ENCODE data around the gene MPC1L. TPM values are rescaled to one million over a fixed set of nuclear protein-coding genes. Genes with fewer than 3 reads are reported as not detected.
"Not testable (repeated sequence)": the region's sequence is repeated elsewhere in the genome, so short reads cannot be mapped to it uniquely, and the experiment has no call there.

Gene MPC1L
- total and polyA plus RNA-seq, 2 of the 4 experiments (the other 2 are of a cell fraction) = not detected

DNA sequence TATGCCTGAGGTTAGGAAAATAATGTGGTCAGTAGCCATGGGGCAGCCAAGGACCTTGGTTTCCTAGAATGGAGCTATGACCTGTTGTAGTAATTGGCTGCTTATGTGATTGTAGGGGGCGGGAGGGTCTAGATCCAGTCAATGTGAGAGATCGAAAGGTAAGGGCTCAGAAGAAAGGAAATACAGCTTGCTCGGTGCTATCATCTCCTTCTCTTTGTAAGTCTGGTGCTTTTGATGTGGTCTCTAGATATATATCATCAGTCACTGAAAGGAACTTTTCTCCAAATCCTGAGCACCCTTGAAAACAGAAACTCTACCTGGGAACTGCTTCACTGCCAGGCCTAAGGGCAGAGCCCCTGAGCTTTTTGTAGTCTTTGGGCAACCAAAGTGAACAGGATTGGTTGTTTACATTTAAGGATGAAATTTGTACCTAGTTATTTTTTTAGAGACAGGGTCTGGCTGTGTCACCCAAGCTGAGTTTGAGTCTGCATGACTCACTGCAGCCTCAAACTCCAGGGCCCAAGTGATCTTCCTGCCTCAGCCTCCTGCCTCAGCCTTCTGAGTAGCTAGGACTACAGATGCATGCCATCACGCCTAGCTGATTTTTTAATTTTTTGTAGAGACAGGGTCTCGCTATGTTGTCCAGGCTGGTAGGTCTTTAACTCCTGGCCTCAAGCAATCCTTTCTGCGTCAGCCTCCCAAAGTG lies 33.5 kb upstream of the MPC1L start:
- H4K5ac ChIP-seq (ENCODE audit: low read depth, low read length); H4K8ac ChIP-seq (ENCODE audit: low read depth in 2 of 2, low read length in 2 of 2); H3K14ac ChIP-seq (replicated peaks; ENCODE audit: low read depth, low read length); H3K9me1 ChIP-seq (ENCODE audit: insufficient read depth, low read length); H4K20me1 ChIP-seq (ENCODE audit: insufficient read depth, low read length); H2AFZ ChIP-seq (replicated peaks; ENCODE audit: low read length, poor library complexity); H3K79me1 ChIP-seq (ENCODE audit: low read depth in 1 of 2, low read length in 2 of 2); H2BK15ac ChIP-seq (ENCODE audit: low read depth, low read length); H3K56ac ChIP-seq (ENCODE audit: extremely low read depth, insufficient read depth, low read length); H3K36me3 ChIP-seq (ENCODE audit: control insufficient read depth, insufficient read depth, low read length); H3K18ac ChIP-seq (ENCODE audit: low read depth, low read length); H3K4me2 ChIP-seq (ENCODE audit: low read depth, low read length); H3K4me1 ChIP-seq (ENCODE audit: control insufficient read depth, insufficient read depth, low read length); ATAC-seq (ENCODE audit: low read depth); BruUV-seq (replicated peaks); H2AK5ac ChIP-seq (ENCODE audit: low read depth, low read length); dilution Hi-C loops (cut with HindIII; ENCODE audit: low sequenced_read_pairs, unreplicated experiment); H3K23ac ChIP-seq (ENCODE audit: low read depth, low read length); POLR2A ChIA-PET (ENCODE audit: unreplicated experiment); H3K9ac ChIP-seq (ENCODE audit: low read depth, low read length); in situ Hi-C loops (cut with MboI; ENCODE audit: low sequenced_read_pairs); H4K91ac ChIP-seq (ENCODE audit: insufficient read depth, low read depth, low read length); intact Hi-C loops (cut with micrococcal nuclease); H2BK5ac ChIP-seq (ENCODE audit: low read depth, low read length, poor library complexity, severe bottlenecking); H3K27me3 ChIP-seq (ENCODE audit: control insufficient read depth, insufficient read depth, low read length); H2BK20ac ChIP-seq (ENCODE audit: low read depth, low read length); H3K4ac ChIP-seq (ENCODE audit: low read depth, low read length); H2BK120ac ChIP-seq (ENCODE audit: low read depth, low read length); H3K4me3 ChIP-seq (ENCODE audit: insufficient read depth, low read depth, low read length); H3K27ac ChIP-seq (ENCODE audit: insufficient read depth, low read length); H3K9me3 ChIP-seq (ENCODE audit: control insufficient read depth, insufficient read depth, low read length); H2AK9ac ChIP-seq (replicated peaks; ENCODE audit: low read depth, low read length, poor library complexity); CTCF ChIA-PET; DNase-seq: not testable (repeated sequence)
- no CpG with 5 or more reads among the region's 6 CpGs for WGBS, 2 experiments (ENCODE audit: extremely low coverage in 2 of 2, insufficient read length in 1 of 2)

Data from IMR-90 (cell line).